PC-9 (cell line): ENCODE results near the gene TMIGD1. TPM values are rescaled to one million over a fixed set of nuclear protein-coding genes. Genes with fewer than 3 reads are reported as not detected.

Experiments
- BruUV-seq: library from RNA; stranded (reverse); fragments of 400-500 nt; replicated peaks from 2 replicates; lab custom pipeline; 2021; lab: Mats Ljungman, UMichigan
- CTCF ChIA-PET: fragments of 300-600 bp; sonication (Branson Sonifier 250); formaldehyde crosslinking; loops from one replicate; lab custom pipeline; 2022; ENCODE audit warnings: antibody characterized with exemption; lab: Charles Lee
- POLR2A ChIA-PET: fragments of 300-600 bp; sonication (Branson Sonifier 250); formaldehyde crosslinking; loops from one replicate; lab custom pipeline; 2022; ENCODE audit warnings: antibody characterized with exemption; ENCODE audit not compliant: unreplicated experiment; lab: Charles Lee
- DNase-seq, 2 experiments: peaks; one replicate each; pipeline versions ENCODE4 v3.0.0 to v3.0.0-alpha.2; 2015 to 2022; ENCODE audit warnings: mixed read lengths in 1 of 2
- H2AFZ ChIP-seq: fragments of 200-600 bp; sonication (generic); 2 replicates; pipeline ENCODE4 v1.8.1; 2017; ENCODE audit warnings: antibody characterized with exemption
- H3F3A ChIP-seq: fragments of 200-600 bp; sonication (generic); 2 replicates; pipeline ENCODE4 v1.8.1; 2017; ENCODE audit warnings: antibody characterized with exemption, mild to moderate bottlenecking, low read depth; ENCODE audit not compliant: insufficient read depth
- H3K27ac ChIP-seq: fragments of 200-600 bp; sonication (generic); 2 replicates; pipeline ENCODE4 v1.6.1; 2016; ENCODE audit warnings: mixed run types
- H3K27me3 ChIP-seq: fragments of 200-600 bp; sonication (generic); 2 replicates; pipeline ENCODE4 v1.6.1; 2016; ENCODE audit warnings: low read depth, mixed run types; ENCODE audit not compliant: insufficient read depth
- H3K36me3 ChIP-seq: fragments of 200-600 bp; sonication (generic); 2 replicates; pipeline ENCODE4 v1.6.1; 2016; ENCODE audit warnings: low read depth, mixed run types
- H3K4me1 ChIP-seq: fragments of 200-600 bp; sonication (generic); replicated peaks from 2 replicates; pipeline ENCODE4 v1.6.1; 2016; ENCODE audit warnings: mixed run types; ENCODE audit not compliant: insufficient read depth
- H3K4me2 ChIP-seq: fragments of 200-600 bp; sonication (generic); 2 replicates; pipeline ENCODE4 v1.6.1; 2017; ENCODE audit warnings: mixed run types
- H3K4me3 ChIP-seq: fragments of 200-600 bp; sonication (generic); 2 replicates; pipeline ENCODE4 v1.6.1; 2016; ENCODE audit warnings: mixed run types
- H3K79me2 ChIP-seq: fragments of 200-600 bp; sonication (generic); 2 replicates; pipeline ENCODE4 v1.6.1; 2017; ENCODE audit warnings: low read depth, mixed run types
- H3K9me2 ChIP-seq: fragments of 200-600 bp; sonication (generic); 2 replicates; pipeline ENCODE4 v1.8.1; 2017; ENCODE audit warnings: mild to moderate bottlenecking; ENCODE audit not compliant: insufficient read depth
- H3K9me3 ChIP-seq: fragments of 200-600 bp; sonication (generic); 2 replicates; pipeline ENCODE4 v1.8.1; 2016; ENCODE audit warnings: low read depth; ENCODE audit not compliant: insufficient read depth
- H4K20me1 ChIP-seq: fragments of 200-600 bp; sonication (generic); 2 replicates; pipeline ENCODE4 v1.8.1; 2017; ENCODE audit not compliant: insufficient read depth
- EZH2 ChIP-seq: fragments of 200-600 bp; sonication (generic); IDR thresholded peaks from 2 replicates; pipeline ENCODE4 v1.8.0; 2017; ENCODE audit warnings: antibody characterized with exemption, low read depth
- intact Hi-C: fragments of 100-400 bp; cut with micrococcal nuclease; formaldehyde crosslinking; loops from one replicate; pipeline ENCODE4 v1.10.0; 2022; ENCODE audit not compliant: unreplicated experiment
- total RNA-seq: library from RNA; stranded (reverse); gene quantifications from 2 replicates; pipeline ENCODE4 v1.2.3, GENCODE V29; 2021
- TF ChIP-seq, protein P1 (sequence below): fragments of 200-600 bp; sonication (generic); conservative IDR thresholded peaks from 2 replicates; pipeline ENCODE4 v1.6.1; 2017; ENCODE audit warnings: mixed run types, antibody characterized with exemption, mild to moderate bottlenecking, moderate library complexity

Gene TMIGD1
- total RNA-seq, 1 experiment from 2014 or later: not detected

DNA sequence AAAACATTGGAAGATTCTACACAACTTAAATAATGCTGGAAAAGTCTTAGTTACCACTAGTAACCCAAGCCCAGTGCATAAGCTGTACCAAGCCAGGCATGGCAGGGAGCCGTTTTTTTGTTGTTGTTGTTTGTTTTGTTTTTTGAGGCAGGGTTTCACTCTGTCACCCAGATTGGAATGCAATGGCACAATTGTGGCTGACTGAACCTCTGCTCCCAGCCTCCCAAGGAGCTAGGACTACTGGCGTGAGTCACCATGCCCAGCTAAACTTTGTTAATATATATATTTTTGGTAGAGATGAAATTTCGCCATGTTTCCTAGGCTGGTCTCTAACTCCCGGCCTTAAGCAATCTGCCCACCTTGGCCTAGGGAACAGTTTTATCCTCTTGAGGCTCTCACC is 564 bp upstream of the TMIGD1 start:
- intact Hi-C loops: no loop called here
- TF ChIP-seq, protein P1, sequence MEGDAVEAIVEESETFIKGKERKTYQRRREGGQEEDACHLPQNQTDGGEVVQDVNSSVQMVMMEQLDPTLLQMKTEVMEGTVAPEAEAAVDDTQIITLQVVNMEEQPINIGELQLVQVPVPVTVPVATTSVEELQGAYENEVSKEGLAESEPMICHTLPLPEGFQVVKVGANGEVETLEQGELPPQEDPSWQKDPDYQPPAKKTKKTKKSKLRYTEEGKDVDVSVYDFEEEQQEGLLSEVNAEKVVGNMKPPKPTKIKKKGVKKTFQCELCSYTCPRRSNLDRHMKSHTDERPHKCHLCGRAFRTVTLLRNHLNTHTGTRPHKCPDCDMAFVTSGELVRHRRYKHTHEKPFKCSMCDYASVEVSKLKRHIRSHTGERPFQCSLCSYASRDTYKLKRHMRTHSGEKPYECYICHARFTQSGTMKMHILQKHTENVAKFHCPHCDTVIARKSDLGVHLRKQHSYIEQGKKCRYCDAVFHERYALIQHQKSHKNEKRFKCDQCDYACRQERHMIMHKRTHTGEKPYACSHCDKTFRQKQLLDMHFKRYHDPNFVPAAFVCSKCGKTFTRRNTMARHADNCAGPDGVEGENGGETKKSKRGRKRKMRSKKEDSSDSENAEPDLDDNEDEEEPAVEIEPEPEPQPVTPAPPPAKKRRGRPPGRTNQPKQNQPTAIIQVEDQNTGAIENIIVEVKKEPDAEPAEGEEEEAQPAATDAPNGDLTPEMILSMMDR: no peak
- TF ChIP-seq EZH2: no peak
- ChIA-PET CTCF (interaction anchor here (0.6 kb wide), 1 partner anchor 140 kb away, joined by 10 read pairs; no protein-coding TSS in a partner anchor), POLR2A (no interaction called here)
- H3F3A ChIP-seq: no peaks in the 10 kb centered on the region
- no peak overlapping the region for H3K27ac ChIP-seq
- H2AFZ ChIP-seq: no peak overlapping the region
- DNase-seq: peak in 1 of 2 experiments; percentile 40
- peaks cover 10% of the 10 kb centered on the region; the same call in 1 of the 2 replicates for H3K4me1 ChIP-seq
- H4K20me1 ChIP-seq: no peaks in the 10 kb centered on the region
- no peaks in the 10 kb centered on the region for H3K36me3 ChIP-seq
- no TSS peak for BruUV-seq
- no peaks in the 10 kb centered on the region for H3K9me2 ChIP-seq
- H3K27me3 ChIP-seq: no peaks in the 10 kb centered on the region
- no peak overlapping the region for H3K4me3 ChIP-seq
- H3K9me3 ChIP-seq: no peaks in the 10 kb centered on the region
- no peaks in the 10 kb centered on the region for H3K79me2 ChIP-seq
- no peak overlapping the region for H3K4me2 ChIP-seq

DNA sequence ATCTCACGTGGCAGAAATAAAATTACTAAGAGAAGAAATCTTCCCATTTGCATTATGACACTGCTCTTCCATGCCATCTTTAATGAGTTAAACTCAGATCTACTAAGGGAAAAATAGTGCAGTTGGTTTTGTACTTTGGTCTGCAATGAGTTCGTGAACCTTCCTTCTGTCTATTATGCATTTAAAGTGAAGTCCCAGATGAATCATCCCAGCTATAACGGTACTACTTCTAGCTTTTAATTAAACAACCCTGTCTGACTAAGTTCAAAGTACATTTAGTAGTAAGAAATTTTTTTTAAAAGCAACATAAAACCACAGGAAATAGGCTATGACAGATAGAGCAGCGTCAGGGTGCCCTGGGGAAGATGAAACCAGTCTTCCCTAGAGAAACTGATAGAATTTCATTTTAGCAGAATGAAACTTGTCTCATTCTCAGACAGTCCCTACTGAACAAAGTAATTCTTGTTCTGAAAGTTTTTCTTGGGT is 1.8 kb downstream of the TMIGD1 start:
- Histone ChIP-seq H3K4me2 (no peak overlapping the region), H4K20me1 (no peaks in the 10 kb centered on the region), H3K36me3 (no peaks in the 10 kb centered on the region), H3K9me3 (no peaks in the 10 kb centered on the region), H2AFZ (no peak overlapping the region), H3K27me3 (no peaks in the 10 kb centered on the region), H3K27ac (no peak overlapping the region), H3K79me2 (no peaks in the 10 kb centered on the region), H3F3A (no peaks in the 10 kb centered on the region), H3K4me1 (no peaks in the 10 kb centered on the region), H3K4me3 (no peak overlapping the region), H3K9me2 (no peaks in the 10 kb centered on the region)
- DNase-seq: no peak
- TF ChIP-seq, protein P1: no peak
- no peak for TF ChIP-seq EZH2
- no TSS peak for BruUV-seq
- POLR2A ChIA-PET: no interaction called here
- CTCF ChIA-PET: no interaction called here
- intact Hi-C loops: no loop called here

DNA sequence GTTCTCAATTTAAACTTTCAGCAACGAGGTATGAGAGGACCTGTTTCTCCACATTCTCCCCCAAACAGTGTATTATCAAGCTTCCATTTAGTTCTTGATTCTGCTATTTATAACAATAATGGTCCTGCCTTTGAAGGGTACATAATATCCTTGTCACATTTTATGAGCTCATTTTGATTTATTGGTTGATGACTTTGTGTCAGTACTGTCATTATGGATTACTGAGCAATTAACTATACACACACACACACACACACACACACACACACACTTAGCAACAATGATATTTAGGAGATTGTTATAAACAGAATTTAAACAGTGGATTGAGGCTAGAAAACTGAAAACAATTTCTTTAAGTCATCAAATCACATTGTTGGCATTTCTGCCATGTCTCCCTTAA is 7.0 kb downstream of the TMIGD1 start:
- H3K27ac ChIP-seq: no peak overlapping the region
- H3K4me3 ChIP-seq: no peak overlapping the region
- H3K27me3 ChIP-seq: no peaks in the 10 kb centered on the region
- no peak overlapping the region for H3K4me2 ChIP-seq
- H3F3A ChIP-seq: peaks cover 21% of the 10 kb centered on the region
- no peaks in the 10 kb centered on the region for H3K79me2 ChIP-seq
- intact Hi-C loops: no loop called here
- ChIA-PET POLR2A (no interaction called here), CTCF (no interaction called here)
- BruUV-seq: no TSS peak
- H3K9me2 ChIP-seq: no peaks in the 10 kb centered on the region
- TF ChIP-seq EZH2: no peak
- TF ChIP-seq, protein P1: no peak
- H4K20me1 ChIP-seq: no peaks in the 10 kb centered on the region
- H2AFZ ChIP-seq: no peak overlapping the region
- no peaks in the 10 kb centered on the region for H3K36me3 ChIP-seq
- DNase-seq: no peak
- H3K4me1 ChIP-seq: peaks cover 22% of the 10 kb centered on the region
- H3K9me3 ChIP-seq: no peaks in the 10 kb centered on the region
